ENCODE measurements around the gene COX20. TPM values are rescaled to one million over a fixed set of nuclear protein-coding genes. Genes with fewer than 3 reads are reported as not detected.

Gene COX20
- total and polyA plus RNA-seq, 10 donors, result 20.7 to 45.4 (median 26.3) TPM

- 77 to 84% (median 82%) methylated on average over 11 of the region's 11 CpGs for WGBS, 5 donors
- Histone ChIP-seq H3K27me3 (replicated peaks in 1 of 7) (no peaks in the 10 kb centered on the region), H3K4me3 (no peak overlapping the region), H3K36me3 (no peaks in the 10 kb centered on the region), H3K4me1 (no peaks in the 10 kb centered on the region), H3K9me3 (no peaks in the 10 kb centered on the region), H3K27ac (no peak overlapping the region)
- no peak for DNase-seq
- TF ChIP-seq POLR2A (IDR thresholded peaks at IDR 0.05) (no peak), POLR2AphosphoS5 (IDR thresholded peaks at IDR 0.05) (no peak), CTCF (IDR thresholded peaks at IDR 0.05 in 8 of 11, conservative IDR thresholded peaks at IDR 0.05 in 3 of 11) (no peak)
- intact Hi-C loops (cut with DNase I; ENCODE audit: low total_unique reads), result no loop called here
These were observed 46.3 kb downstream of the COX20 start for GRCh38 chr1:244881552-244882280.

GRCh38 chr1:244887281-244887680 lies 51.8 kb downstream of the COX20 start:
- H3K27me3 ChIP-seq (replicated peaks in 1 of 7), result no peaks in the 10 kb centered on the region
- DNase-seq, result no peak
- no peak overlapping the region for H3K4me3 ChIP-seq
- H3K4me1 ChIP-seq, result no peaks in the 10 kb centered on the region
- 91 to 97% (median 93%) methylated on average over 4 of the region's 4 CpGs for WGBS, 5 donors
- H3K36me3 ChIP-seq, result no peaks in the 10 kb centered on the region
- TF ChIP-seq POLR2A (IDR thresholded peaks at IDR 0.05), result no peak
- no peak for TF ChIP-seq POLR2AphosphoS5 (IDR thresholded peaks at IDR 0.05)
- TF ChIP-seq CTCF (IDR thresholded peaks at IDR 0.05 in 8 of 11, conservative IDR thresholded peaks at IDR 0.05 in 3 of 11), result no peak
- H3K9me3 ChIP-seq, result peaks cover 0 to 4% (median 0%) of the 10 kb centered on the region in 8 donors
- intact Hi-C loops (cut with DNase I; ENCODE audit: low total_unique reads), result no loop called here
- no peak overlapping the region for H3K27ac ChIP-seq

GRCh38 chr1:244893836-244894235 lies 58.4 kb downstream of the COX20 start:
- 90 to 94% (median 93%) methylated on average over 7 of the region's 7 CpGs for WGBS, 5 donors
- intact Hi-C loops (cut with DNase I; ENCODE audit: low total_unique reads), result no loop called here
- no peak for DNase-seq
- Histone ChIP-seq H3K36me3 (no peaks in the 10 kb centered on the region), H3K4me3 (no peak overlapping the region), H3K9me3 (no peaks in the 10 kb centered on the region), H3K4me1 (no peaks in the 10 kb centered on the region), H3K27me3 (replicated peaks in 1 of 7) (no peaks in the 10 kb centered on the region), H3K27ac (no peak overlapping the region)
- TF ChIP-seq POLR2AphosphoS5 (IDR thresholded peaks at IDR 0.05) (no peak), POLR2A (IDR thresholded peaks at IDR 0.05) (no peak), CTCF (IDR thresholded peaks at IDR 0.05 in 8 of 11, conservative IDR thresholded peaks at IDR 0.05 in 3 of 11) (no peak)

Other genes with a start within 250 kb of the COX20 start
- 10 to 100 TPM; 18.6 to 30.3 (median 20.1) TPM for gene DESI2, start 182.5 kb upstream of the COX20 start, total RNA-seq
- 1 to 10 TPM; 5.3 to 9.7 (median 8.4) TPM for gene DESI2, start 182.5 kb upstream of the COX20 start, polyA plus RNA-seq
- 100 to 1,000 TPM; 279 to 457 (median 350) TPM for gene HNRNPU, start 28.9 kb downstream of the COX20 start, total RNA-seq
- 100 to 1,000 TPM; 121 to 156 (median 153) TPM for gene HNRNPU, start 28.9 kb downstream of the COX20 start, polyA plus RNA-seq

Measured in spleen (tissue), 11 donors.